Sigmoid colon (tissue), 7 donors: ENCODE results near the gene VPS8. TPM values are rescaled to one million over a fixed set of nuclear protein-coding genes. Genes with fewer than 3 reads are reported as not detected.

ENCODE experiments used
- DNase-seq: peaks from one replicate; pipeline ENCODE4 v3.0.0-alpha.2; 2019
- H3K27ac ChIP-seq, 4 donors: fragments of 200-600 bp; sonication (generic); one replicate each; pipeline ENCODE4 v1.5.1; 2016 to 2019; ENCODE audit warnings: mild to moderate bottlenecking in 1 of 4
- H3K27me3 ChIP-seq, 3 donors: fragments of 200-600 bp; sonication (generic); one replicate each; pipeline ENCODE4 v1.5.1; 2019; ENCODE audit warnings: mild to moderate bottlenecking in 1 of 3
- H3K36me3 ChIP-seq, 4 donors: fragments of 200-600 bp; sonication (generic); one replicate each; pipeline ENCODE4 v1.5.1; 2016 to 2019
- H3K4me1 ChIP-seq, 4 donors: fragments of 200-600 bp; sonication (generic); one replicate each; pipeline ENCODE4 v1.5.1; 2017 to 2019
- H3K4me3 ChIP-seq, 4 donors: fragments of 200-600 bp; sonication (generic); one replicate each; pipeline ENCODE4 v1.5.1; 2017 to 2019; ENCODE audit warnings: mild to moderate bottlenecking in 2 of 4, moderate library complexity in 1 of 4
- H3K9me3 ChIP-seq, 4 donors: fragments of 200-600 bp in 3 of 4; sonication (generic) in 3 of 4; one replicate each; pipeline versions ENCODE4 v1.5.1 to v1.6.1; 2013 to 2019
- CTCF ChIP-seq, 4 experiments: fragments of 450-650 bp in 3 of 4; fragments of 200-600 bp in 1 of 4; IDR thresholded peaks; one replicate each; pipeline ENCODE4 v1.5.1; 2016 to 2019; ENCODE audit warnings: antibody characterized with exemption in 4 of 4, mild to moderate bottlenecking in 3 of 4, moderate library complexity in 2 of 4
- EP300 ChIP-seq, 4 donors: sonication (generic); formaldehyde crosslinking; IDR thresholded peaks; one replicate each; pipeline ENCODE4 v1.6.1; 2017; ENCODE audit warnings: antibody characterized with exemption in 4 of 4
- POLR2A ChIP-seq, 2 donors: fragments of 450-650 bp; IDR thresholded peaks; one replicate each; pipeline ENCODE4 v1.6.1; 2016; ENCODE audit warnings: antibody characterized with exemption in 2 of 2, mild to moderate bottlenecking in 2 of 2, moderate library complexity in 2 of 2
- POLR2AphosphoS5 ChIP-seq, 4 donors: sonication (generic); formaldehyde crosslinking; IDR thresholded peaks; one replicate each; pipeline ENCODE4 v1.6.1; 2017; ENCODE audit warnings: antibody characterized with exemption in 4 of 4
- WGBS, 2 donors: extraction: QIAGEN DNeasy Blood & Tissue Kit; methylation state at CpG; one replicate each; pipeline ENCODE4 v1.1.7; 2013; 5-methylcytosine and 5-hydroxymethylcytosine counted together
- intact Hi-C: fragments of 100-400 bp; cut with DNase I; formaldehyde crosslinking; loops from one replicate; pipeline ENCODE4 v1.15.1; 2023
- polyA plus RNA-seq, 3 donors: library from polyadenylated mRNA; stranded (reverse); fragments of 200-250 nt; gene quantifications; one replicate each; pipeline ENCODE4 v1.2.3, GENCODE V29; 2013
- total RNA-seq, 4 donors: library from RNA; depleted of rRNA; stranded (reverse); fragments of >200 nt; gene quantifications; one replicate each; pipeline ENCODE4 v1.1.0, GENCODE V29; 2016
- donor health status: healthy with polysubstance abuse.
- donor health status: Bipolar disorder and iron deficiency.
- donor health status: healthy.

Gene VPS8
- total and polyA plus RNA-seq, 7 donors: 12.0 to 64.5 (median 34.6) TPM

- peak overlapping the region in 2 of 4 donors; percentile 5 to 10 for H3K4me3 ChIP-seq
These were observed 25.6 kb upstream of the VPS8 start for GRCh38 chr3:184786280-184786941.

GRCh38 chr3:184788751-184789150 is 23.2 kb upstream of the VPS8 start:
- Histone ChIP-seq H3K27me3 (no peaks in the 10 kb centered on the region), H3K4me1 (peaks cover 0 to 16% (median 14%) of the 10 kb centered on the region in 4 donors), H3K4me3 (no peak overlapping the region), H3K36me3 (no peaks in the 10 kb centered on the region), H3K9me3 (no peaks in the 10 kb centered on the region), H3K27ac (no peak overlapping the region)
- no peak for DNase-seq
- intact Hi-C loops: no loop called here
- TF ChIP-seq POLR2AphosphoS5 (IDR thresholded peaks at IDR 0.05) (no peak), POLR2A (IDR thresholded peaks at IDR 0.05) (no peak), CTCF (IDR thresholded peaks at IDR 0.05) (no peak), EP300 (IDR thresholded peaks at IDR 0.05) (no peak)
- WGBS, 2 donors: 91 to 93% methylated on average over 4 of the region's 4 CpGs

More at GRCh38 chr3:184786280-184786941, 25.6 kb upstream of the VPS8 start:
- 28 to 37% methylated on average over 10 of the region's 10 CpGs for WGBS, 2 donors
- TF ChIP-seq CTCF (IDR thresholded peaks at IDR 0.05) (no peak), POLR2AphosphoS5 (IDR thresholded peaks at IDR 0.05) (peak in 1 of 4 donors; percentile 14), EP300 (IDR thresholded peaks at IDR 0.05) (no peak), POLR2A (IDR thresholded peaks at IDR 0.05) (no peak)
- intact Hi-C loops: no loop called here
- peaks cover 0 to 16% (median 14%) of the 10 kb centered on the region in 4 donors for H3K4me1 ChIP-seq
- H3K27ac ChIP-seq: peak overlapping the region; percentile 68 to 84 (median 72)
- H3K27me3 ChIP-seq: no peaks in the 10 kb centered on the region
- no peaks in the 10 kb centered on the region for H3K9me3 ChIP-seq
- DNase-seq: peak; percentile 81
- H3K36me3 ChIP-seq: no peaks in the 10 kb centered on the region

GRCh38 chr3:184789314-184789998 is 22.5 kb upstream of the VPS8 start:
- 79 to 84% methylated on average over 5 of the region's 5 CpGs for WGBS, 2 donors
- Histone ChIP-seq H3K27me3 (no peaks in the 10 kb centered on the region), H3K9me3 (no peaks in the 10 kb centered on the region), H3K4me1 (peaks cover 0 to 16% (median 14%) of the 10 kb centered on the region in 4 donors), H3K36me3 (no peaks in the 10 kb centered on the region), H3K27ac (no peak overlapping the region), H3K4me3 (no peak overlapping the region)
- no peak for DNase-seq
- intact Hi-C loops: no loop called here
- TF ChIP-seq POLR2AphosphoS5 (IDR thresholded peaks at IDR 0.05) (no peak), EP300 (IDR thresholded peaks at IDR 0.05) (no peak), CTCF (IDR thresholded peaks at IDR 0.05) (no peak), POLR2A (IDR thresholded peaks at IDR 0.05) (no peak)

- H3K27ac ChIP-seq: no peak overlapping the region
- intact Hi-C loops: no loop called here
- peaks cover 0 to 12% (median 10%) of the 10 kb centered on the region in 4 donors for H3K4me1 ChIP-seq
- no peaks in the 10 kb centered on the region for H3K27me3 ChIP-seq
- no peaks in the 10 kb centered on the region for H3K9me3 ChIP-seq
- TF ChIP-seq EP300 (IDR thresholded peaks at IDR 0.05): no peak
- TF ChIP-seq POLR2A (IDR thresholded peaks at IDR 0.05): no peak
- TF ChIP-seq POLR2AphosphoS5 (IDR thresholded peaks at IDR 0.05): no peak
- TF ChIP-seq CTCF (IDR thresholded peaks at IDR 0.05): no peak
- H3K4me3 ChIP-seq: no peak overlapping the region
- no peak for DNase-seq
- H3K36me3 ChIP-seq: no peaks in the 10 kb centered on the region
- 48 to 58% methylated on average over 3 of the region's 3 CpGs for WGBS, 2 donors
These were observed 20.8 kb upstream of the VPS8 start for GRCh38 chr3:184791171-184791570.
